Fibroblast of pulmonary artery (primary cell): ENCODE data around the gene SORCS2.

Source experiments
- DNase-seq: peaks from one replicate; pipeline ENCODE4 v3.0.0-alpha.2; 2010; ENCODE audit warnings: low read depth
- H3K4me3 ChIP-seq: replicated peaks from 2 replicates; pipeline ENCODE4 v1.5.1; 2011; ENCODE audit warnings: low read depth, mild to moderate bottlenecking, control low read depth, low read length, moderate library complexity
- TF ChIP-seq, protein P1 (sequence below): IDR thresholded peaks from 2 replicates; pipeline ENCODE4 v1.5.1; 2011; ENCODE audit warnings: mild to moderate bottlenecking, control low read depth, low read length, inconsistent platforms; ENCODE audit errors: missing control alignments

The SORCS2 gene

DNA sequence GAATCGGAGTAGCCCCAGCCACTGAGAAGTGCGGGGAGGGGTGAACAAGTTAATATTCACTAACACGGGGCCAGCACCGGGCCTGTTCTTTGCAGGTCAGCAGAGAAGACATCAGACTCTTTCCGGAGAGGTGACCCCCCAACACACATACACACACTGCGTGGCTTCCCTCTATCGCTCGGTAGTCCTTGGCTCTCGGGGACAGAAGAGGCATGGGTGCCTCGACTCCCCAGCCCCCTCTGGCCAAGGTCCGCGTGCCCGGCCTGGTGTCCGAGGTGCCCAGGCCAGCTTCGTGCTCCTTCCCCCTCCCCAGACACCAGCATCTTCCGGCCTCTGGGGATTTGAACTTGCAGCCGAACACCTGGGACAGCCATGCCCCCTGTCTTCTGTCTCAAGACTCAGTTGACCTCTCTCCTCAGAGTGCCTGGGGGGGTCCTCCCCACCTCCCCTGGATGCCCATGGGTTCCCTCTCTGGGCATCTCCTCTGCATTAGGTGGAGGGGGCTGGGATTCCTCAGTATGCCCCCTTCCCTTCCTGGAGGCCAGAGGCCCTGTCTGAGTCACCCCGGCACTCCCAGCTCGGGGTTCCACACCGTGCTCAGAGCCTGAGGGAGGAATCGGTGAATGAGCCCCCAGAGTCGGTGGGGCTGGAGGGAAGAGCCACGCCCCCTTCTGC lies 104.5 kb downstream of the SORCS2 start:
- TF ChIP-seq, protein P1, sequence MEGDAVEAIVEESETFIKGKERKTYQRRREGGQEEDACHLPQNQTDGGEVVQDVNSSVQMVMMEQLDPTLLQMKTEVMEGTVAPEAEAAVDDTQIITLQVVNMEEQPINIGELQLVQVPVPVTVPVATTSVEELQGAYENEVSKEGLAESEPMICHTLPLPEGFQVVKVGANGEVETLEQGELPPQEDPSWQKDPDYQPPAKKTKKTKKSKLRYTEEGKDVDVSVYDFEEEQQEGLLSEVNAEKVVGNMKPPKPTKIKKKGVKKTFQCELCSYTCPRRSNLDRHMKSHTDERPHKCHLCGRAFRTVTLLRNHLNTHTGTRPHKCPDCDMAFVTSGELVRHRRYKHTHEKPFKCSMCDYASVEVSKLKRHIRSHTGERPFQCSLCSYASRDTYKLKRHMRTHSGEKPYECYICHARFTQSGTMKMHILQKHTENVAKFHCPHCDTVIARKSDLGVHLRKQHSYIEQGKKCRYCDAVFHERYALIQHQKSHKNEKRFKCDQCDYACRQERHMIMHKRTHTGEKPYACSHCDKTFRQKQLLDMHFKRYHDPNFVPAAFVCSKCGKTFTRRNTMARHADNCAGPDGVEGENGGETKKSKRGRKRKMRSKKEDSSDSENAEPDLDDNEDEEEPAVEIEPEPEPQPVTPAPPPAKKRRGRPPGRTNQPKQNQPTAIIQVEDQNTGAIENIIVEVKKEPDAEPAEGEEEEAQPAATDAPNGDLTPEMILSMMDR = no peak
- H3K4me3 ChIP-seq = no peak overlapping the region
- no peak for DNase-seq

DNA sequence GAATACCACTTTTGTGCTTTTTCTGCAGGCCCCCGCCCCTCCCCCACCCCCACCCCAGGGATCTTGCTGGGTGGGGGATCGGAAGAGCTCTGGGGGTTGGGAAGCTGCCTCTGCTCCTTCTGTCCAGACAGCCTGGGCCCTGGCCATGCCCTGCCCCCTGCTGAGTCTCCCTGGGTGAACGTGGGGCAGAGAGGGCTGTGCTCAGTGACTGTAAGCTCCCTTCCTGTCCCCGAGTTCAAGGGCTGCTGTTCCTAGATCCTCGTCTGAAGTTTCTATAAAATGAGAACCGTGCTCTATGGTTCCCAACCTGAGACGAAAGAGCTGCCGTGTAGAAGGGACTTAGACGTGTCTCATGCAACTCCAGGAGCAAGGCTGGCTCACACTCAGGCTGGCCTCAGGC lies 105.0 kb downstream of the SORCS2 start:
- no peak for DNase-seq
- TF ChIP-seq, protein P1 = no peak
- H3K4me3 ChIP-seq = no peak overlapping the region

DNA sequence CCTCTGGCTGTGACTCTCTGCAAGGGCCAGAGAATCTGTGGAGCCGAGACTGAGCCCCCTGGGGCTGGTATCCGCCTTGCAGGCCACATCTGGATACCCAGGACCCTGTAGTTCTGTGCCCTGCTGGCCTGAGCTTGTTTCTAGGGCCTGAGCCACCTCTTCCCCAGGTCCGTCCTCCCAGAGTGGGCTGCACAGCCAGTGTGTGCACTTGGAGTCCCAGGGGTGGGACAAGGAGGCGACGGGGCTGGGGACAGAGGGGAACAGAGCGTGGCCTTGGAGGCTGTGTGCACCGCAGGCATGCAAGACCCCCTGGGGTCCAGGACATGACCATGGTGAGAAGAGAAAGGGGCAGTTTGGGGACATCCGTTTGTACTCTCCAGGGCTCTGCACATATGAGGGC lies 105.5 kb downstream of the SORCS2 start:
- no peak for DNase-seq
- TF ChIP-seq, protein P1 = no peak

DNA sequence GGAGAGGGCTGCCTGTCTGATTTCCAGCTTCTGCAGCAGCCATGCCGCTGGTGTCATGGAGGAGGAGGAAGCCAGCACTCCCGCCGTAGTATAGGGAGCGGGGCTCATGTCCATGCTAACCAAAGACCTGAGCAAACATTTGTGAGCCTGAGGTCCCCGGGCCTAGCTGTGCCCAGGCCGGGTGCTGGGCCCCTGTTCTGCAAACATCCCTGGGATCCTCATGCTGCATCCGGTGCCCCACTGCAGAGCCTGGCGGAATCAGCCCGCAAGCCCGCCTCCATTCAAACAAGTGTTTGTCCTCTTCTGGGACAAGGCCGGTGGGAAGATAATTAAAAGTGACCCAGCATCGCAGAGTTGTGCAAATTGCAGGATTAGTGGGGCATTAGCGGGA lies 106.3 kb downstream of the SORCS2 start:
- H3K4me3 ChIP-seq = no peak overlapping the region
- TF ChIP-seq, protein P1 = no peak
- no peak for DNase-seq

More for the DNA sequence above, 105.5 kb downstream of the SORCS2 start:
- H3K4me3 ChIP-seq = no peak overlapping the region

DNA sequence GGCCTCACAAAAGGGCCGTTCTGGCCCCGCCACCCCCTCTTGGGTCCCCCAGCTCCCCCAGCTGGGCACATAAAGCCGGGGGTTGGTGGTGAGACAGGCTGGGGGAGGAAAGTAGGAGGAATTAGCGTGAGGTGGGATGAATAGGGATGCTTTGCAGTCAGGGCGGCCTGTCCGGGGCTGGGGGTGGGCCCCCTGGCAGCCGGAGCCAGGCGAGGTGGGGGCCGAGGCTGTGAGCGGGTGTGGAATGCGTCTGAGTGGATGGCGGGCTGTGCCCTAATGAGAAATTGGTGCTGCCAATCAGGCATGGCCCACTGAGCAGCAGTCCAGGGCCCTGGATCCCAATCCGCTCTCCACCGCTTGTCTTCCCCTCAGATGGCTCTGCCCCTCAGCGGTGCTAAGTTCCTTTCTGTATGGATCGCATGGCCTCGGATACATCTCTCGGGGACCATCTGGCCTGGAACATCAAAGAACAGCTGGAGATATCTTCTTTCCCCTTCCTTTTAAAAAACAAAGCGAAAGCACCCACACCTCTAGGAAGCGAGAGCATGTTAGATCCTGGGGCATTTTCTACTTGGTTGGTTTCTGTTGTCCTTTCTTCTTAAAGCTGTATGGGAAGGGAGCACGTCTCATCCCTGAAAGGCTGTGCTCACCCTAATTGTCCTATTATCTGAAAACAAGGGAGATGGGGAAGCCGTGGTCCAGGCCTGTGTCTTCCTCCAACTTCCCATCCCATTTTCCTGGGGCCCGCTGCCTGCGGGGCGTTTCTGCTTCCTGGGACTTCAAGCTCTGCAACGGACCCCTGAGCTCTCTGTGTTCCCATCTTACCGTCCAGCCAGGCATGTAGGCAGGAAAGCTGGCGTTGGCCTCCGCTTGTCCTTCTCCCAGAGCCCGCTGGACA lies 106.9 kb downstream of the SORCS2 start:
- no peak for DNase-seq
- TF ChIP-seq, protein P1 = no peak
- no peak overlapping the region for H3K4me3 ChIP-seq

DNA sequence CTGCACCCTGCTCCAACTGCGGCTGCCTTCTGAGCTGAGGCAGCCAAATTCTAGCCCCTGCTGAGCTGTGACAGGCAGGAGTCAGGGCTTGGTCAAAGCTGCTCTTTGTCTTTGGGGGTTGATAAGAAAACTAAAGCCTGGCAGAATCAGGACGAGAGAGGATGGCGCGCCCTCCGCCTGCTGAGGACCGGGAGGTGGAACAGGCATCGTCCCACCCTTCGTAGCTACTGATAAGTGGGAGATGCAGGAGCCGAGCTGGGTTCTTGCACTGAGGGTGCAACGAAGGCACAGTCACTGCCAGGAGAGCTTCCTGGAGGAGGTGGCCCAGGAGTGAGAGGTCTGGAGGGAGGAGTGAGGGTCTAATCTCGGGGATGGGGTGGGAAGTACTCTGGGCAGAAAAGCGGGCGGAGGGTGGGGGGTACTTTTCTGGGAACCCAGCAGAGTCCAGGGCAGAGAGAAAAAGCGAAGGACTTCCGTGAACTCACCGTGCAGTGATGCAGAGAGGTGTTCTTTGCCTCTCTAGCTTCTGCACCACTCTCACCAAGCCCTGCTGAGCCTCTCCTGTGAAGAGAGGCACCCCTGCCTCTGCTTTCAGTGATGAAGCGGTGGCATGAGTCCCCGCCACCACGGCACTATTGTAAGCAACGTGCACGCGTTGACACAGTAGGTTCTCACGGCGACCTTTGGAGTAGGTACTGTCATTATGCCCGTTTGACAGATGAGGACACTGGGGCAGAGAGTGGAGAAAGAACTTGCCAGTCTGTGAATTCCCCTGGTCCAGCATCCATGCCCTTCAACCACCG lies 107.8 kb downstream of the SORCS2 start:
- no peak for DNase-seq
- no peak overlapping the region for H3K4me3 ChIP-seq
- TF ChIP-seq, protein P1 = no peak
